ENCODE data around the gene NUMB. TPM values are rescaled to one million over a fixed set of nuclear protein-coding genes. Genes with fewer than 3 reads are reported as not detected.

NUMB gene
- total RNA-seq, 1 donor from 2014 or later = 32.1 TPM

- no peak overlapping the region for H3K4me3 ChIP-seq
- no peaks in the 10 kb centered on the region for H3K4me1 ChIP-seq
- peaks cover 73% of the 10 kb centered on the region for H3K36me3 ChIP-seq
- H3K27me3 ChIP-seq (ENCODE audit: low read depth) = no peaks in the 10 kb centered on the region
- no peak for TF ChIP-seq CTCF (IDR thresholded peaks at IDR 0.05; ENCODE audit: borderline replicate concordance)
- intact Hi-C loops (cut with micrococcal nuclease) = no loop called here
- H3K9me3 ChIP-seq (replicated peaks) = no peaks in the 10 kb centered on the region
- no peak for DNase-seq
- H3K27ac ChIP-seq (replicated peaks) = no peak overlapping the region
Measured at GRCh38 chr14:73277376-73277775, 181.0 kb downstream of the NUMB start.

- intact Hi-C loops (cut with micrococcal nuclease) = no loop called here
- Histone ChIP-seq H3K9me3 (replicated peaks) (no peaks in the 10 kb centered on the region), H3K27me3 (ENCODE audit: low read depth) (no peaks in the 10 kb centered on the region), H3K4me1 (no peaks in the 10 kb centered on the region), H3K4me3 (no peak overlapping the region), H3K27ac (replicated peaks) (no peak overlapping the region), H3K36me3 (peaks cover 68% of the 10 kb centered on the region)
- no peak for DNase-seq
- no peak for TF ChIP-seq CTCF (IDR thresholded peaks at IDR 0.05; ENCODE audit: borderline replicate concordance)
Measured at GRCh38 chr14:73276836-73277235, 181.5 kb downstream of the NUMB start.

- Histone ChIP-seq H3K9me3 (replicated peaks) (no peaks in the 10 kb centered on the region), H3K4me3 (no peak overlapping the region), H3K36me3 (peaks cover 48% of the 10 kb centered on the region), H3K27ac (replicated peaks) (no peak overlapping the region), H3K27me3 (ENCODE audit: low read depth) (no peaks in the 10 kb centered on the region), H3K4me1 (peaks cover 14% of the 10 kb centered on the region)
- DNase-seq = no peak
- intact Hi-C loops (cut with micrococcal nuclease) = no loop called here
- no peak for TF ChIP-seq CTCF (IDR thresholded peaks at IDR 0.05; ENCODE audit: borderline replicate concordance)
Measured at GRCh38 chr14:73273799-73274198, 184.5 kb downstream of the NUMB start.

- Histone ChIP-seq H3K27ac (replicated peaks) (no peak overlapping the region), H3K36me3 (peaks cover 37% of the 10 kb centered on the region), H3K27me3 (ENCODE audit: low read depth) (no peaks in the 10 kb centered on the region), H3K9me3 (replicated peaks) (no peaks in the 10 kb centered on the region), H3K4me1 (peaks cover 14% of the 10 kb centered on the region), H3K4me3 (no peak overlapping the region)
- intact Hi-C loops (cut with micrococcal nuclease) = no loop called here
- TF ChIP-seq CTCF (IDR thresholded peaks at IDR 0.05; ENCODE audit: borderline replicate concordance) = no peak
- DNase-seq = no peak
Measured at GRCh38 chr14:73272393-73272792, 186.0 kb downstream of the NUMB start.

- H3K4me1 ChIP-seq = peaks cover 14% of the 10 kb centered on the region
- intact Hi-C loops (cut with micrococcal nuclease) = no loop called here
- peaks cover 14% of the 10 kb centered on the region for H3K36me3 ChIP-seq
- DNase-seq = peak; percentile 64
- H3K27me3 ChIP-seq (ENCODE audit: low read depth) = no peaks in the 10 kb centered on the region
- H3K4me3 ChIP-seq = peak overlapping the region; percentile 66
- peak overlapping the region; percentile 30 for H3K27ac ChIP-seq (replicated peaks)
- no peaks in the 10 kb centered on the region for H3K9me3 ChIP-seq (replicated peaks)
- TF ChIP-seq CTCF (IDR thresholded peaks at IDR 0.05; ENCODE audit: borderline replicate concordance) = no peak
Measured at GRCh38 chr14:73269729-73270531, 188.4 kb downstream of the NUMB start.

Data from left ventricle myocardium inferior (tissue), 1 donor.